Calu3 (cell line): ENCODE results near the gene AIF1. TPM values are rescaled to one million over a fixed set of nuclear protein-coding genes. Genes with fewer than 3 reads are reported as not detected.
A peak's percentile ranks its signal among the peaks of the same experiment; 100 is the strongest.

ENCODE experiments used
- BruUV-seq: library from RNA; stranded (reverse); fragments of 400-500 nt; replicated peaks from 2 replicates; lab custom pipeline; 2021; lab: Mats Ljungman, UMichigan
- CTCF ChIA-PET: fragments of 300-600 bp; sonication (Branson Sonifier 250); formaldehyde crosslinking; loops from one replicate; lab custom pipeline; 2022; ENCODE audit warnings: antibody characterized with exemption; lab: Charles Lee
- DNase-seq: peaks from one replicate; pipeline ENCODE4 v3.0.0; 2022
- H3K27ac Mint-ChIP-seq: one replicate; pipeline ENCODE4 v1.8.0; 2022; ENCODE audit warnings: mixed read lengths; ENCODE audit not compliant: unreplicated experiment
- H3K27me3 Mint-ChIP-seq: one replicate; pipeline ENCODE4 v1.8.0; 2022; ENCODE audit warnings: mixed read lengths; ENCODE audit not compliant: unreplicated experiment
- H3K36me3 Mint-ChIP-seq: one replicate; pipeline ENCODE4 v1.8.0; 2022; ENCODE audit warnings: mild to moderate bottlenecking, moderate library complexity, mixed read lengths; ENCODE audit not compliant: insufficient read depth, unreplicated experiment
- H3K4me1 Mint-ChIP-seq: one replicate; pipeline ENCODE4 v1.8.0; 2022; ENCODE audit warnings: mild to moderate bottlenecking, low read depth, mixed read lengths; ENCODE audit not compliant: unreplicated experiment
- H3K4me3 Mint-ChIP-seq: one replicate; pipeline ENCODE4 v1.8.0; 2022; ENCODE audit warnings: mild to moderate bottlenecking, low read depth, moderate library complexity, mixed read lengths; ENCODE audit not compliant: unreplicated experiment
- H3K9me3 Mint-ChIP-seq: one replicate; pipeline ENCODE4 v1.8.0; 2022; ENCODE audit warnings: low read depth, mixed read lengths; ENCODE audit not compliant: unreplicated experiment
- intact Hi-C: fragments of 100-400 bp; cut with micrococcal nuclease; formaldehyde crosslinking; loops from one replicate; pipeline ENCODE4 v1.10.0; 2022; ENCODE audit not compliant: unreplicated experiment
- total RNA-seq: library from RNA; stranded (reverse); gene quantifications from 2 replicates; pipeline ENCODE4 v1.2.3, GENCODE V29; 2022
- TF ChIP-seq, protein P1 (sequence below): fragments of 200-600 bp; IDR thresholded peaks from one replicate; pipeline ENCODE4 v1.8.0; 2022; ENCODE audit warnings: antibody characterized with exemption; ENCODE audit not compliant: unreplicated experiment

AIF1 gene
- total RNA-seq, 1 experiment from 2014 or later: not detected

- intact Hi-C loops: no loop called here
- Mint-ChIP-seq H3K9me3 (no peaks in the 10 kb centered on the region), H3K36me3 (peaks cover 80% of the 10 kb centered on the region), H3K27ac (peak within 1 kb of the TSS; percentile 18), H3K4me3 (peak within 1 kb of the TSS; percentile 42), H3K4me1 (peaks cover 53% of the 10 kb centered on the region), H3K27me3 (no peaks in the 10 kb centered on the region)
- CTCF ChIA-PET: interaction anchor here (1.1 to 1.2 kb wide), 2 partner anchors 31 to 35 kb away, joined by 3 to 5 read pairs; partner anchors contain the start of gene PRRC2A
- TF ChIP-seq, protein P1, sequence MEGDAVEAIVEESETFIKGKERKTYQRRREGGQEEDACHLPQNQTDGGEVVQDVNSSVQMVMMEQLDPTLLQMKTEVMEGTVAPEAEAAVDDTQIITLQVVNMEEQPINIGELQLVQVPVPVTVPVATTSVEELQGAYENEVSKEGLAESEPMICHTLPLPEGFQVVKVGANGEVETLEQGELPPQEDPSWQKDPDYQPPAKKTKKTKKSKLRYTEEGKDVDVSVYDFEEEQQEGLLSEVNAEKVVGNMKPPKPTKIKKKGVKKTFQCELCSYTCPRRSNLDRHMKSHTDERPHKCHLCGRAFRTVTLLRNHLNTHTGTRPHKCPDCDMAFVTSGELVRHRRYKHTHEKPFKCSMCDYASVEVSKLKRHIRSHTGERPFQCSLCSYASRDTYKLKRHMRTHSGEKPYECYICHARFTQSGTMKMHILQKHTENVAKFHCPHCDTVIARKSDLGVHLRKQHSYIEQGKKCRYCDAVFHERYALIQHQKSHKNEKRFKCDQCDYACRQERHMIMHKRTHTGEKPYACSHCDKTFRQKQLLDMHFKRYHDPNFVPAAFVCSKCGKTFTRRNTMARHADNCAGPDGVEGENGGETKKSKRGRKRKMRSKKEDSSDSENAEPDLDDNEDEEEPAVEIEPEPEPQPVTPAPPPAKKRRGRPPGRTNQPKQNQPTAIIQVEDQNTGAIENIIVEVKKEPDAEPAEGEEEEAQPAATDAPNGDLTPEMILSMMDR: no peak
- no peak for DNase-seq
- no TSS peak for BruUV-seq
Measured at GRCh38 chr6:31655349-31656237, 40.6 kb downstream of the AIF1 start, which contains the start of gene APOM. TSS of gene APOM (plus strand) at chr6:31655894. CDS start at chr6:31655967, 73 bp downstream.

DNA sequence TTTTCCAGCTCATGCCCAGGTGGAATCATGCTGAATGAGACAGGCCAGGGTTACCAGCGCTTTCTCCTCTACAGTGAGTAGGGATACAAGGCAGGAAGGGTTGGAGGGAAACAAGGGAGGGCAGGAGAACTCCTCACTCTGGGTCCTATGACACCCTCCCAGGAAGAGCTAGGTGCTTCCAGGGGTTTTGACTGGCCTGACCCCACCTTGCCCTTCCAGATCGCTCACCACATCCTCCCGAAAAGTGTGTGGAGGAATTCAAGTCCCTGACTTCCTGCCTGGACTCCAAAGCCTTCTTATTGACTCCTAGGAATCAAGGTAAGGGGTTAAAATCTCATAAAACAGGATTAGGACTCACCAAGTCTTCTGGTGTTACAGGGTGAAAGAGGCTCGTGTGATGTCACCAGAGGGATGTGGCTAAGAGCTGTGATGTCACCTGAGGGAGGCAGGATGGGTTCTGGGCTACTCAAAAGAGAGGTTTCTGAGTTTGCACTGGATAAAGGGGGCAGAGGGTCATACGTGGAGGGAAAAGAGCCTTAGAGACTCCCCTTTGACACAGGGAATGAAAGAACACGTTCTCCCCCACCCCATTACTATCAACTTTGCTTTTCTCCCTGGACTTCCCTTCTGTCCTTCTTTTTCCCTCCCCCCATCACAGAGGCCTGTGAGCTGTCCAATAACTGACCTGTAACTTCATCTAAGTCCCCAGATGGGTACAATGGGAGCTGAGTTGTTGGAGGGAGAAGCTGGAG lies 42.5 kb downstream of the AIF1 start:
- BruUV-seq: no TSS peak
- peaks cover 77% of the 10 kb centered on the region for H3K36me3 Mint-ChIP-seq
- no peaks in the 10 kb centered on the region for H3K27me3 Mint-ChIP-seq
- peaks cover 54% of the 10 kb centered on the region for H3K4me1 Mint-ChIP-seq
- no peaks in the 10 kb centered on the region for H3K9me3 Mint-ChIP-seq
- CTCF ChIA-PET: interaction anchor here (1.5 kb wide), 1 partner anchor 14 kb away, joined by 4 read pairs; no protein-coding TSS in a partner anchor
- TF ChIP-seq, protein P1: no peak
- DNase-seq: no peak
- no peak overlapping the region for H3K27ac Mint-ChIP-seq
- intact Hi-C loops: no loop called here
- peak overlapping the region; percentile 82 for H3K4me3 Mint-ChIP-seq

DNA sequence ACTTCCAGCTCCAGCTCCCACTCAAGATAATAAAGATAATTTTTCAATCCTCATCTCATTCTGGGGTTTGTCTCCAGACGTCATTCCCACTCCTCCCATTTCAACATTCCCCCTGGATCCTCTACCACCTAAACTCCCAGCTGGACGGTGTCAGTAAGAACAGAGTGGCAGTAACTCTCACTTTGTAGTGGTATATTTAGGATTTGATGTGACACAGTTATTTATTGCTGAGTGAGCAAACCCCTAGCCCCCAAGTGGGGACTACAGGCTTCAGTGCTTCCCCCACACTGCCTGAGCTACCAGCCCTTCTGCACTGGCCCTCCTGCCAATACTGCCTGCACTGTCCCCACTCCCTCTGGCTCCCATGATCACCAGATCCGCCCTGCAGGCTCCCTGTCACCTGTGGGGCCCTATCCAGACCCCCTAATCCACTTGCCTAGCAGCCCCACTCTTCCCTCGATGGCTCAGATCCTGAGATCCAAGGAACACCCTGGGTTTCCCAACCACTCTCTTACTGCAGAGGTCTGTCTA lies 43.2 kb downstream of the AIF1 start:
- Mint-ChIP-seq H3K4me3 (peak overlapping the region; percentile 82), H3K27me3 (no peaks in the 10 kb centered on the region), H3K36me3 (peaks cover 77% of the 10 kb centered on the region), H3K27ac (no peak overlapping the region), H3K4me1 (peaks cover 56% of the 10 kb centered on the region), H3K9me3 (no peaks in the 10 kb centered on the region)
- DNase-seq: no peak
- intact Hi-C loops: no loop called here
- BruUV-seq: no TSS peak
- CTCF ChIA-PET: interaction anchor here (1.5 kb wide), 1 partner anchor 13 kb away, joined by 4 read pairs; no protein-coding TSS in a partner anchor
- TF ChIP-seq, protein P1: no peak

DNA sequence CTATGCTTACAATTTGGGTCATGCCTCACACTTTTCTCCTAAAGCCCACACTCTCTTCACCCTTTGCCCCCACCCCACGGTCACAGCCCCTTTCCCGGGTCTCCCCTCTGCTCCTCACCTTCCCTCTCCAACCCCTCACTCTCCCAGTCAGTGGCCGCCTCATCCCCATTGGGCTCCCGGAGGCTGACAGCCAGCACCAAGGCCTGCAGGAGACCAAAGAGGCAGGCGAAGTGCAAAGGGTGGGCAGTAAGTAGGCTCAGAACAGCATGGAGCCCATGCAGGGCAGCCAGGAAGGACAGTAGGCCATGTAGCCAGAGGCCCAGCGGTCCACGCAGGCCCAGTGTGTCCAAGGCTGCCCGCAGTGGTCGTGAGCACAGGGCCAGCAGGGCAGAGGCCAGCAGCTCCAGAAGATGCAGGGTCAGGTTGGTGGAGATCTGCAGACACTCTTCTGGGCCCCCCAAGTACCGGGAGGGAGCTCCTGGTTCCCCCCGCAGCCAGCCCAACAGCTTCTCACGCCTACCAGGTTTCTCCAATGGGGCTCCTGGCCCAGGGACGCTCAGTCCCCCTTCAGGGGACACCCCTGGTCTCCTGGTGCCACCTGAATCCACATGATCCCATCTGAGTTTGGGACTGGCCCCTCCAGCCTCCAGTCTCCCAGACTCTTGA lies 44.1 kb downstream of the AIF1 start:
- peaks cover 79% of the 10 kb centered on the region for H3K36me3 Mint-ChIP-seq
- intact Hi-C loops: no loop called here
- CTCF ChIA-PET: no interaction called here
- peaks cover 65% of the 10 kb centered on the region for H3K4me1 Mint-ChIP-seq
- peak overlapping the region; percentile 82 for H3K4me3 Mint-ChIP-seq
- peak overlapping the region; percentile 87 for H3K27ac Mint-ChIP-seq
- TF ChIP-seq, protein P1: no peak
- no peak for DNase-seq
- H3K27me3 Mint-ChIP-seq: no peaks in the 10 kb centered on the region
- no TSS peak for BruUV-seq
- no peaks in the 10 kb centered on the region for H3K9me3 Mint-ChIP-seq
